Measurements from ENCODE around the gene GDF15.
A peak's percentile ranks its signal among the peaks of the same experiment; 100 is the strongest.

GDF15 gene

GRCh38 chr19:18433015-18433691 is 47.2 kb downstream of the GDF15 start:
- DNase-seq: no peak

GRCh38 chr19:18433735-18434398 is 47.9 kb downstream of the GDF15 start:
- DNase-seq: no peak

GRCh38 chr19:18434411-18435175 is 48.6 kb downstream of the GDF15 start:
- no peak for DNase-seq

- DNase-seq: no peak
These were observed 49.4 kb downstream of the GDF15 start for GRCh38 chr19:18435178-18435841.

- DNase-seq: no peak
These were observed 50.1 kb downstream of the GDF15 start for GRCh38 chr19:18435842-18436670.

- peak; percentile 72 to 80 for DNase-seq
These were observed 50.9 kb downstream of the GDF15 start for GRCh38 chr19:18436671-18437490.

GRCh38 chr19:18437491-18438330 is 51.8 kb downstream of the GDF15 start, which contains the start of gene ISYNA1:
Gene ISYNA1, minus strand, starts transcription at chr19:18438133. Its CDS starts 154 bp downstream, at chr19:18437979.
- peak; percentile 51 to 53 for DNase-seq

GRCh38 chr19:18438331-18439024 is 52.5 kb downstream of the GDF15 start:
- DNase-seq: no peak
